ENCODE data around the gene SNRPA.
A peak's percentile ranks its signal among the peaks of the same experiment; 100 is the strongest.

SNRPA gene

GRCh38 chr19:40736661-40737060 lies 14.3 kb upstream of the SNRPA start:
- Histone ChIP-seq H2BK120ac (ENCODE audit: low read depth, low read length) (no peak overlapping the region), H3K18ac (ENCODE audit: low read length) (no peak overlapping the region), H2AK5ac (ENCODE audit: low read depth, low read length) (no peak overlapping the region), H3K9ac (ENCODE audit: low read depth, low read length, poor library complexity) (no peak overlapping the region), H3K9me3 (replicated peaks in 1 of 2; ENCODE audit: control insufficient read depth in 2 of 2, insufficient read depth in 1 of 2, low read depth in 1 of 2, low read length in 2 of 2) (peaks cover 0 to 1% of the 10 kb centered on the region in 2 donors), H3K4me1 (ENCODE audit: control insufficient read depth in 2 of 2, insufficient read depth in 1 of 2, low read depth in 1 of 2, low read length in 2 of 2) (no peaks in the 10 kb centered on the region), H2AFZ (ENCODE audit: low read length) (no peak overlapping the region), H2BK12ac (ENCODE audit: low read length) (no peak overlapping the region), H3K79me1 (ENCODE audit: low read depth, low read length) (peaks cover 3% of the 10 kb centered on the region), H3K4ac (ENCODE audit: low read length) (no peak overlapping the region), H3K36me3 (replicated peaks in 1 of 2; ENCODE audit: control insufficient read depth in 2 of 2, insufficient read depth in 2 of 2, low read length in 2 of 2) (peaks cover 38 to 82% of the 10 kb centered on the region in 2 donors), H3K27me3 (ENCODE audit: control insufficient read depth in 3 of 3, insufficient read depth in 3 of 3, low read depth in 1 of 3, low read length in 3 of 3) (no peaks in the 10 kb centered on the region), H3K4me2 (ENCODE audit: insufficient read depth, low read length, poor library complexity, severe bottlenecking) (no peak overlapping the region), H3K27ac (replicated peaks; ENCODE audit: low read length) (no peak overlapping the region), H2BK5ac (ENCODE audit: low read length) (no peak overlapping the region), H2BK15ac (ENCODE audit: low read length) (no peak overlapping the region), H3K23ac (ENCODE audit: low read depth, low read length, poor library complexity) (no peak overlapping the region), H3K4me3 (ENCODE audit: low read length in 2 of 2) (no peak overlapping the region), H4K91ac (ENCODE audit: low read depth, low read length, poor library complexity) (no peak overlapping the region), H4K8ac (ENCODE audit: low read depth, low read length) (no peak overlapping the region), H3K14ac (ENCODE audit: low read length) (no peak overlapping the region)
- WGBS, 2 donors (ENCODE audit: extremely low coverage in 2 of 2, insufficient read length in 2 of 2, insufficient replicate concordance in 1 of 2) = no CpG with 5 or more reads among the region's 9 CpGs
- DNase-seq (ENCODE audit: low spot score) = no peak

- no peak for DNase-seq (ENCODE audit: low spot score)
- H3K27me3 ChIP-seq (ENCODE audit: control insufficient read depth in 3 of 3, insufficient read depth in 3 of 3, low read depth in 1 of 3, low read length in 3 of 3) = no peaks in the 10 kb centered on the region
- peaks cover 0 to 1% of the 10 kb centered on the region in 2 donors for H3K9me3 ChIP-seq (replicated peaks in 1 of 2; ENCODE audit: control insufficient read depth in 2 of 2, insufficient read depth in 1 of 2, low read depth in 1 of 2, low read length in 2 of 2)
- no peak overlapping the region for H3K4me2 ChIP-seq (ENCODE audit: insufficient read depth, low read length, poor library complexity, severe bottlenecking)
- no peaks in the 10 kb centered on the region for H3K4me1 ChIP-seq (ENCODE audit: control insufficient read depth in 2 of 2, insufficient read depth in 1 of 2, low read depth in 1 of 2, low read length in 2 of 2)
- no peak overlapping the region for H2BK5ac ChIP-seq (ENCODE audit: low read length)
- no peak overlapping the region for H4K91ac ChIP-seq (ENCODE audit: low read depth, low read length, poor library complexity)
- WGBS, 2 donors (ENCODE audit: extremely low coverage in 2 of 2, insufficient read length in 2 of 2, insufficient replicate concordance in 1 of 2) = no CpG with 5 or more reads among the region's 9 CpGs
- peaks cover 3% of the 10 kb centered on the region for H3K79me1 ChIP-seq (ENCODE audit: low read depth, low read length)
- H2AK5ac ChIP-seq (ENCODE audit: low read depth, low read length) = no peak overlapping the region
- H2BK15ac ChIP-seq (ENCODE audit: low read length) = no peak overlapping the region
- no peak overlapping the region for H4K8ac ChIP-seq (ENCODE audit: low read depth, low read length)
- H3K14ac ChIP-seq (ENCODE audit: low read length) = no peak overlapping the region
- no peak overlapping the region for H2BK12ac ChIP-seq (ENCODE audit: low read length)
- H2BK120ac ChIP-seq (ENCODE audit: low read depth, low read length) = no peak overlapping the region
- no peak overlapping the region for H2AFZ ChIP-seq (ENCODE audit: low read length)
- no peak overlapping the region for H3K23ac ChIP-seq (ENCODE audit: low read depth, low read length, poor library complexity)
- H3K27ac ChIP-seq (replicated peaks; ENCODE audit: low read length) = no peak overlapping the region
- no peak overlapping the region for H3K9ac ChIP-seq (ENCODE audit: low read depth, low read length, poor library complexity)
- H3K18ac ChIP-seq (ENCODE audit: low read length) = no peak overlapping the region
- no peak overlapping the region for H3K4ac ChIP-seq (ENCODE audit: low read length)
- H3K36me3 ChIP-seq (replicated peaks in 1 of 2; ENCODE audit: control insufficient read depth in 2 of 2, insufficient read depth in 2 of 2, low read length in 2 of 2) = peaks cover 39 to 83% of the 10 kb centered on the region in 2 donors
- H3K4me3 ChIP-seq (ENCODE audit: low read length in 2 of 2) = no peak overlapping the region
These were observed 13.8 kb upstream of the SNRPA start for GRCh38 chr19:40737102-40737644.

GRCh38 chr19:40739030-40739839 lies 11.8 kb upstream of the SNRPA start:
- no CpG with 5 or more reads among the region's 22 CpGs for WGBS, 2 donors (ENCODE audit: extremely low coverage in 2 of 2, insufficient read length in 2 of 2, insufficient replicate concordance in 1 of 2)
- Histone ChIP-seq H2BK12ac (ENCODE audit: low read length) (no peak overlapping the region), H3K9ac (ENCODE audit: low read depth, low read length, poor library complexity) (peak overlapping the region; percentile 60), H3K4me3 (ENCODE audit: low read length in 2 of 2) (no peak overlapping the region), H2AFZ (ENCODE audit: low read length) (no peak overlapping the region), H3K23ac (ENCODE audit: low read depth, low read length, poor library complexity) (peak overlapping the region; percentile 73), H2BK15ac (ENCODE audit: low read length) (peak overlapping the region; percentile 11), H2AK5ac (ENCODE audit: low read depth, low read length) (no peak overlapping the region), H4K8ac (ENCODE audit: low read depth, low read length) (peak overlapping the region; percentile 65), H2BK5ac (ENCODE audit: low read length) (peak overlapping the region; percentile 87), H3K27ac (replicated peaks; ENCODE audit: low read length) (no peak overlapping the region), H3K4me2 (ENCODE audit: insufficient read depth, low read length, poor library complexity, severe bottlenecking) (no peak overlapping the region), H3K36me3 (replicated peaks in 1 of 2; ENCODE audit: control insufficient read depth in 2 of 2, insufficient read depth in 2 of 2, low read length in 2 of 2) (peaks cover 36 to 77% of the 10 kb centered on the region in 2 donors), H3K4me1 (ENCODE audit: control insufficient read depth in 2 of 2, insufficient read depth in 1 of 2, low read depth in 1 of 2, low read length in 2 of 2) (no peaks in the 10 kb centered on the region), H3K14ac (ENCODE audit: low read length) (no peak overlapping the region), H2BK120ac (ENCODE audit: low read depth, low read length) (no peak overlapping the region), H3K4ac (ENCODE audit: low read length) (peak overlapping the region; percentile 11), H3K27me3 (ENCODE audit: control insufficient read depth in 3 of 3, insufficient read depth in 3 of 3, low read depth in 1 of 3, low read length in 3 of 3) (no peaks in the 10 kb centered on the region), H3K18ac (ENCODE audit: low read length) (no peak overlapping the region), H3K79me1 (ENCODE audit: low read depth, low read length) (peaks cover 3% of the 10 kb centered on the region), H3K9me3 (replicated peaks in 1 of 2; ENCODE audit: control insufficient read depth in 2 of 2, insufficient read depth in 1 of 2, low read depth in 1 of 2, low read length in 2 of 2) (peaks cover 0 to 1% of the 10 kb centered on the region in 2 donors), H4K91ac (ENCODE audit: low read depth, low read length, poor library complexity) (no peak overlapping the region)
- DNase-seq (ENCODE audit: low spot score) = no peak

GRCh38 chr19:40739871-40740703 lies 10.9 kb upstream of the SNRPA start:
- no CpG with 5 or more reads among the region's 16 CpGs for WGBS, 2 donors (ENCODE audit: extremely low coverage in 2 of 2, insufficient read length in 2 of 2, insufficient replicate concordance in 1 of 2)
- Histone ChIP-seq H3K27ac (replicated peaks; ENCODE audit: low read length) (no peak overlapping the region), H2BK5ac (ENCODE audit: low read length) (no peak overlapping the region), H3K4ac (ENCODE audit: low read length) (no peak overlapping the region), H3K4me2 (ENCODE audit: insufficient read depth, low read length, poor library complexity, severe bottlenecking) (no peak overlapping the region), H2AK5ac (ENCODE audit: low read depth, low read length) (no peak overlapping the region), H4K91ac (ENCODE audit: low read depth, low read length, poor library complexity) (no peak overlapping the region), H3K14ac (ENCODE audit: low read length) (no peak overlapping the region), H3K27me3 (ENCODE audit: control insufficient read depth in 3 of 3, insufficient read depth in 3 of 3, low read depth in 1 of 3, low read length in 3 of 3) (no peaks in the 10 kb centered on the region), H4K8ac (ENCODE audit: low read depth, low read length) (peak overlapping the region; percentile 65), H3K4me3 (ENCODE audit: low read length in 2 of 2) (no peak overlapping the region), H3K79me1 (ENCODE audit: low read depth, low read length) (peaks cover 3% of the 10 kb centered on the region), H2BK15ac (ENCODE audit: low read length) (no peak overlapping the region), H2AFZ (ENCODE audit: low read length) (no peak overlapping the region), H3K9me3 (replicated peaks in 1 of 2; ENCODE audit: control insufficient read depth in 2 of 2, insufficient read depth in 1 of 2, low read depth in 1 of 2, low read length in 2 of 2) (peaks cover 0 to 1% of the 10 kb centered on the region in 2 donors), H3K23ac (ENCODE audit: low read depth, low read length, poor library complexity) (no peak overlapping the region), H3K9ac (ENCODE audit: low read depth, low read length, poor library complexity) (peak overlapping the region; percentile 44), H2BK120ac (ENCODE audit: low read depth, low read length) (no peak overlapping the region), H3K18ac (ENCODE audit: low read length) (no peak overlapping the region), H3K4me1 (ENCODE audit: control insufficient read depth in 2 of 2, insufficient read depth in 1 of 2, low read depth in 1 of 2, low read length in 2 of 2) (no peaks in the 10 kb centered on the region), H3K36me3 (replicated peaks in 1 of 2; ENCODE audit: control insufficient read depth in 2 of 2, insufficient read depth in 2 of 2, low read length in 2 of 2) (peaks cover 33 to 71% of the 10 kb centered on the region in 2 donors), H2BK12ac (ENCODE audit: low read length) (no peak overlapping the region)
- DNase-seq (ENCODE audit: low spot score) = no peak

All from neuronal stem cell (in vitro differentiated cells).